BJ (cell line): ENCODE results near the gene RXRB. TPM values are rescaled to one million over a fixed set of nuclear protein-coding genes. Genes with fewer than 3 reads are reported as not detected.

Experiments
- CTCF ChIA-PET: fragments of 350-600 bp; formaldehyde crosslinking; extraction: SDS; loops from one replicate; lab custom pipeline; 2021; ENCODE audit warnings: antibody characterized with exemption, inconsistent platforms; lab: Yijun Ruan, JAX
- POLR2A ChIA-PET: fragments of 300-600 bp; sonication (Branson Sonifier 250); formaldehyde crosslinking; extraction: SDS; loops from one replicate; lab custom pipeline; 2021; ENCODE audit warnings: antibody characterized with exemption; lab: Charles Lee
- DNase-seq: peaks from one replicate; pipeline ENCODE4 v3.0.0-alpha.2; 2011; ENCODE audit warnings: low read depth
- H3K27me3 ChIP-seq: 2 replicates; pipeline ENCODE4 v1.6.0; 2011; ENCODE audit warnings: low read length; ENCODE audit not compliant: control insufficient read depth, insufficient read depth
- H3K36me3 ChIP-seq: 2 replicates; pipeline ENCODE4 v1.5.1; 2011; ENCODE audit warnings: low read length; ENCODE audit not compliant: control insufficient read depth, insufficient read depth
- H3K4me3 ChIP-seq: 2 replicates; pipeline ENCODE4 v1.5.1; 2011; ENCODE audit warnings: low read depth, mild to moderate bottlenecking, control low read depth, low read length
- CTCF ChIP-seq: IDR thresholded peaks from 2 replicates; pipeline ENCODE4 v1.5.1; 2011; ENCODE audit warnings: low read depth, mild to moderate bottlenecking, control low read depth, inconsistent platforms, low read length, moderate library complexity; ENCODE audit not compliant: insufficient read depth
- polyA plus RNA-seq: library from polyadenylated mRNA; depleted of rRNA; stranded (reverse); fragments of >200 nt; gene quantifications from 2 replicates; pipeline ENCODE4 v1.2.3, GENCODE V29; 2011

Gene RXRB
- polyA plus RNA-seq, 1 experiment = 67.9 TPM

- DNase-seq = no peak
- Histone ChIP-seq H3K36me3 (peaks cover 20% of the 10 kb centered on the region), H3K4me3 (peak overlapping the region; percentile 78), H3K27me3 (no peaks in the 10 kb centered on the region)
- no peak for TF ChIP-seq CTCF
- ChIA-PET CTCF (no interaction called here), POLR2A (no interaction called here)
Observed at GRCh38 chr6:33201147-33201545, 681 bp upstream of the RXRB start.

GRCh38 chr6:33199687-33200218 is 712 bp downstream of the RXRB start:
- ChIA-PET POLR2A (interaction anchor here (0.6 to 0.7 kb wide), 2 partner anchors 50 to 98 kb away, joined by 3 to 24 read pairs; no protein-coding TSS in a partner anchor), CTCF (interaction anchor here (1.0 to 4.9 kb wide), 4 partner anchors 27 to 218 kb away, joined by 3 to 21 read pairs (median 3); partner anchors contain the start of gene CUTA)
- no peaks in the 10 kb centered on the region for H3K27me3 ChIP-seq

GRCh38 chr6:33198853-33199436 is 1.5 kb downstream of the RXRB start:
- ChIA-PET POLR2A (no interaction called here), CTCF (interaction anchor here (0.7 to 4.9 kb wide), 3 partner anchors 26 to 66 kb away, joined by 3 to 21 read pairs (median 3); no protein-coding TSS in a partner anchor)
- Histone ChIP-seq H3K4me3 (peak overlapping the region; percentile 78), H3K36me3 (peaks cover 29% of the 10 kb centered on the region), H3K27me3 (no peaks in the 10 kb centered on the region)
- DNase-seq = no peak
- TF ChIP-seq CTCF = no peak

More at GRCh38 chr6:33199687-33200218, 712 bp downstream of the RXRB start:
- Histone ChIP-seq H3K4me3 (peak overlapping the region; percentile 78), H3K36me3 (peaks cover 28% of the 10 kb centered on the region)
- TF ChIP-seq CTCF = no peak
- no peak for DNase-seq

- Histone ChIP-seq H3K36me3 (peaks cover 23% of the 10 kb centered on the region), H3K27me3 (no peaks in the 10 kb centered on the region), H3K4me3 (no peak overlapping the region)
- ChIA-PET CTCF (interaction anchor here (0.7 to 4.9 kb wide), 16 partner anchors 9 to 642 kb away, joined by 3 to 21 read pairs (median 4); partner anchors contain the start of genes RING1, RPS18 and VPS52), POLR2A (no interaction called here)
- no peak for DNase-seq
- no peak for TF ChIP-seq CTCF
Observed at GRCh38 chr6:33198159-33198852, 2.2 kb downstream of the RXRB start.

- H3K4me3 ChIP-seq = no peak overlapping the region
- DNase-seq = no peak
- POLR2A ChIA-PET = no interaction called here
- peaks cover 3% of the 10 kb centered on the region for H3K27me3 ChIP-seq
- peak; percentile 71 for TF ChIP-seq CTCF
- H3K36me3 ChIP-seq = peaks cover 19% of the 10 kb centered on the region
- CTCF ChIA-PET = interaction anchor here (0.7 to 4.9 kb wide), 18 partner anchors 8 to 642 kb away, joined by 3 to 21 read pairs (median 4); partner anchors contain the start of genes RING1, RPS18 and VPS52
Observed at GRCh38 chr6:33197431-33198048, 2.9 kb downstream of the RXRB start.
